Stimulated activated naive B cell treated with anti-CD40 and anti-IgM and Interleukin-4, amounts not matched to agents 10 μg/mL and 1 μg/mL and 100 μg/mL, for 72 hours (primary cell): ENCODE data around the gene ACACB.

Experiments used
- ATAC-seq, 2 donors: fragments of 150-1000 bp; cut with Tn5 transposase; replicated peaks; 2 replicates each; pipeline ENCODE4 v1.10.0; 2021; ENCODE audit warnings: moderate library complexity in 1 of 2
- DNase-seq: peaks from one replicate; pipeline ENCODE4 v3.0.0; 2021
- H3K27ac Mint-ChIP-seq: one replicate; pipeline ENCODE4 v1.8.0; 2022; ENCODE audit warnings: mild to moderate bottlenecking, mixed read lengths
- H3K27me3 Mint-ChIP-seq, 2 donors: one replicate each; pipeline ENCODE4 v1.8.0; 2022; ENCODE audit warnings: mixed read lengths in 2 of 2
- H3K36me3 Mint-ChIP-seq, 2 donors: one replicate each; pipeline ENCODE4 v1.8.0; 2022; ENCODE audit warnings: mixed read lengths in 2 of 2, mild to moderate bottlenecking in 1 of 2
- H3K4me1 Mint-ChIP-seq, 2 donors: one replicate each; pipeline ENCODE4 v1.8.0; 2022; ENCODE audit warnings: mixed read lengths in 2 of 2, mild to moderate bottlenecking in 1 of 2
- H3K4me3 Mint-ChIP-seq, 2 donors: one replicate each; pipeline ENCODE4 v1.8.0; 2022; ENCODE audit warnings: mild to moderate bottlenecking in 2 of 2, mixed read lengths in 2 of 2, moderate library complexity in 1 of 2
- H3K9me3 Mint-ChIP-seq, 2 donors: one replicate each; pipeline ENCODE4 v1.8.0; 2022; ENCODE audit warnings: mixed read lengths in 2 of 2, mild to moderate bottlenecking in 1 of 2

The ACACB gene

GRCh38 chr12:109308534-109309380, 192.4 kb downstream of the ACACB start, which contains the start of gene FOXN4:
Gene FOXN4, minus strand, starts transcription at chr12:109309284. Its CDS starts 963 bp downstream, at chr12:109308321.
- Mint-ChIP-seq H3K36me3 (no peaks in the 10 kb centered on the region), H3K4me3 (peak within 1 kb of the TSS; percentile 88 to 92), H3K9me3 (no peaks in the 10 kb centered on the region), H3K27me3 (peaks cover 55 to 70% of the 10 kb centered on the region in 2 donors), H3K4me1 (peaks cover 10 to 18% of the 10 kb centered on the region in 2 donors), H3K27ac (no peak within 1 kb of the TSS)
- DNase-seq (no peak), ATAC-seq (no peak)

- Mint-ChIP-seq H3K27ac (no peak overlapping the region), H3K27me3 (peaks cover 60 to 75% of the 10 kb centered on the region in 2 donors), H3K9me3 (no peaks in the 10 kb centered on the region), H3K4me3 (peak overlapping the region; percentile 88 to 92), H3K4me1 (peaks cover 10 to 18% of the 10 kb centered on the region in 2 donors), H3K36me3 (no peaks in the 10 kb centered on the region)
- ATAC-seq (peak; percentile 42 to 52), DNase-seq (no peak)
These were observed 193.2 kb downstream of the ACACB start for GRCh38 chr12:109309381-109310246.

DNA sequence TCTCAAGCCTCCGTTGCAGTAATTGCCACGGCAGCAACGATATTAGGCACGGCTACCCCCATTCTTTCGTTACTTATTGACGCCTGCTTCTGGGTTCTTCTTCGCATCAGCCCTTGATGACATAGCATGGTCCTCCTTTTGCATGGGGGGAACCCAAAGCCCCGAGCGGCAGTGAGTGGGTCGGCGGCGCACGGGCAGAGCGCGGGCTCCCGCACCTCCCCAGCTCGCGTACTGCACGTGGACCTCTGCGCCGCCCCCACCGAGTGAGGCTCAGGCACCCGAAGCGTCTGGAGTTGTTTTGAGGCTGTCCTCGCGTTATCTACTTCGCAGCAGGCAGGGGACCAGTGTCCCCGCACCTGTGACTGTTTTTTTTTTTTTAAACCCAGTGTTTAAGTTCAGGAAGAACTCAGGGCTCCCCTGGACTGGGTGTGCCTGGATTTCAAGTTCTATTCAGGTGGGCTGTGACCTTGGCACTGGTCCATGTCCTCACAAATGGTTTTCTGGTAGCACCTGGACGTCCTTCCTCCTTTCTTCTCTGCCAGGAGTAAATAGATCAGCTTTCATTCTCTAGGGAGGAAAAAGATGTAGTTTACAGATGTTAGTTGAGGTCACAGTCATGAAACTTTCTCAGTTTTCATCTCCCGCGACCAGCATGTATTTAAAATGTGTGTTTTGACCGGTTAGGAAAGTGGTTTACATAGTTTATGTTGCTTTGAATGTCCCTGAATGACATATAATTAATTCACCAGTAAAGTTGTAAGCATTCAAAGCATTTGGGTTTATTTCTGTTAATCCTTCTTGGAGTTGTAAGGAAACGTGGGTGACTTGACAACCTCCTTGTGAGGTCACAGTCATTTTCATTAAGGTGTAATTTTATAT, 194.1 kb downstream of the ACACB start:
- no peaks in the 10 kb centered on the region for H3K9me3 Mint-ChIP-seq
- peak overlapping the region; percentile 57 for H3K27ac Mint-ChIP-seq
- H3K27me3 Mint-ChIP-seq = peaks cover 62 to 80% of the 10 kb centered on the region in 2 donors
- H3K36me3 Mint-ChIP-seq = no peaks in the 10 kb centered on the region
- peak overlapping the region; percentile 80 for H3K4me3 Mint-ChIP-seq
- H3K4me1 Mint-ChIP-seq = peaks cover 10 to 18% of the 10 kb centered on the region in 2 donors
- DNase-seq (no peak), ATAC-seq (peak; percentile 56 to 71)
